ENCODE results near the gene CDH6.

DNA sequence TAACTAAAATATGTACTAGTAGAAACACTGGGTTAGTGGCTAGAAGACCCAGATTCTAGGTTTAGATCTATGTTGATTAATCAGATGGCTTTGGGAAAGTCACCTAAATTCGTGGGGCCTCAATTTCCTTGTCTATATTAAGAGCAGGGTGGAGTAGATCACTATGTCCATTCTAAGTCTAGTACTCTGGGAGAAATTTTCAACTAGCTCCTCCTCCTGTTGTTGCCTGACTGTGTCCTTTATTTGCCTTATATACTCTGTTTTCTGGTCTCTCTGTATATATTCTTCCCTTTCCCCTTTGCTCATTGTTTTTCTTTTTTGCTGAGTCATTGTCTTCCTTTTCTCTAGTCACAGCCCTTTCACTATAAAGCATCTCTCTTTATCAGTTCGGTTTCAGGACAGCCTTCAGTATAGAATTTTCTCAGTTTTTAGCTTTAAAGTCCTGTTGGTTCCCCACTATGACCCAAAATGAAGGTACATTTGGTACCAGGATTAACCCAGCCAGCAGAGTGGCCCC is 44.5 kb upstream of the CDH6 start:
- no peak for TF ChIP-seq HMG20B (CRISPR knock-in tag; conservative IDR thresholded peaks at IDR 0.05)
- no peak for TF ChIP-seq TARDBP (CRISPR knock-in tag; IDR thresholded peaks at IDR 0.05)
- no peak for TF ChIP-seq ZBTB4 (CRISPR knock-in tag; IDR thresholded peaks at IDR 0.05; ENCODE audit: borderline replicate concordance)
- no peak for TF ChIP-seq ZNF451 (CRISPR knock-in tag; IDR thresholded peaks at IDR 0.05)
- no peak for TF ChIP-seq NFE2 (CRISPR knock-in tag; IDR thresholded peaks at IDR 0.05)
